H9 (cell line): ENCODE results near the gene CABP4. TPM values are rescaled to one million over a fixed set of nuclear protein-coding genes. Genes with fewer than 3 reads are reported as not detected.

Experiments
- DNase-seq: peaks from one replicate; pipeline ENCODE4 v3.0.0-alpha.2; 2017
- H2AFZ ChIP-seq: one replicate; pipeline ENCODE4 v1.6.1; 2013; ENCODE audit warnings: mild to moderate bottlenecking, low read length, control low read depth, moderate library complexity
- H2AK5ac ChIP-seq: 2 replicates; pipeline ENCODE4 v1.6.1; 2013; ENCODE audit warnings: low read length, control low read depth, mixed read lengths; ENCODE audit not compliant: insufficient read length
- H2BK120ac ChIP-seq: one replicate; pipeline ENCODE4 v1.6.1; 2013; ENCODE audit warnings: low read depth, mild to moderate bottlenecking, low read length, control low read depth, inconsistent platforms; ENCODE audit not compliant: poor library complexity, severe bottlenecking
- H2BK12ac ChIP-seq: 2 replicates; pipeline ENCODE4 v1.6.1; 2013; ENCODE audit warnings: low read length, control low read depth, mixed read lengths, low read depth; ENCODE audit not compliant: insufficient read length
- H2BK15ac ChIP-seq: 2 replicates; pipeline ENCODE4 v1.6.1; 2013; ENCODE audit warnings: low read depth, low read length, control low read depth
- H2BK20ac ChIP-seq: one replicate; pipeline ENCODE4 v1.6.1; 2013; ENCODE audit warnings: low read depth, mild to moderate bottlenecking, low read length, control low read depth, inconsistent platforms; ENCODE audit not compliant: poor library complexity, severe bottlenecking
- H2BK5ac ChIP-seq: 2 replicates; pipeline ENCODE4 v1.6.1; 2013; ENCODE audit warnings: low read length, control low read depth, mixed read lengths; ENCODE audit not compliant: insufficient read length
- H3K14ac ChIP-seq: 2 replicates; pipeline ENCODE4 v1.6.1; 2013; ENCODE audit warnings: low read length, control low read depth; ENCODE audit not compliant: insufficient read depth
- H3K18ac ChIP-seq: 2 replicates; pipeline ENCODE4 v1.6.1; 2013; ENCODE audit warnings: low read depth, mild to moderate bottlenecking, mixed read lengths, low read length, control low read depth; ENCODE audit not compliant: insufficient read length
- H3K23ac ChIP-seq: 2 replicates; pipeline ENCODE4 v1.6.1; 2013; ENCODE audit warnings: low read length, control low read depth, mixed read lengths, low read depth; ENCODE audit not compliant: insufficient read length
- H3K23me2 ChIP-seq: 2 replicates; pipeline ENCODE4 v1.6.1; 2013; ENCODE audit warnings: low read depth, mild to moderate bottlenecking, mixed read lengths, low read length, control low read depth; ENCODE audit not compliant: insufficient read length, poor library complexity, severe bottlenecking
- H3K27ac ChIP-seq: 2 replicates; pipeline ENCODE4 v1.5.1; 2013; ENCODE audit warnings: low read length, control low read depth, mixed read lengths, low read depth; ENCODE audit not compliant: insufficient read length
- H3K27me3 ChIP-seq: 2 replicates; pipeline ENCODE4 v1.6.1; 2013; ENCODE audit warnings: low read length, control low read depth, inconsistent platforms; ENCODE audit not compliant: insufficient read depth
- H3K4ac ChIP-seq: 2 replicates; pipeline ENCODE4 v1.6.1; 2013; ENCODE audit warnings: low read depth, mild to moderate bottlenecking, control low read depth, inconsistent platforms, low read length, moderate library complexity
- H3K4me1 ChIP-seq: 2 replicates; pipeline ENCODE4 v1.6.1; 2013; ENCODE audit warnings: low read length, control low read depth, inconsistent platforms; ENCODE audit not compliant: insufficient read depth
- H3K4me2 ChIP-seq: 2 replicates; pipeline ENCODE4 v1.6.1; 2013; ENCODE audit warnings: low read length, control low read depth, mixed read lengths; ENCODE audit not compliant: insufficient read length, insufficient read depth
- H3K56ac ChIP-seq: 2 replicates; pipeline ENCODE4 v1.6.1; 2013; ENCODE audit warnings: low read depth, mild to moderate bottlenecking, mixed read lengths, low read length, control low read depth; ENCODE audit not compliant: insufficient read length
- H3K79me1 ChIP-seq: 2 replicates; pipeline ENCODE4 v1.6.1; 2013; ENCODE audit warnings: low read depth, mild to moderate bottlenecking, moderate library complexity, low read length, control low read depth, inconsistent platforms; ENCODE audit not compliant: insufficient read depth, poor library complexity, severe bottlenecking
- H3K79me2 ChIP-seq: 2 replicates; pipeline ENCODE4 v1.6.1; 2013; ENCODE audit warnings: low read length, control low read depth, inconsistent platforms; ENCODE audit not compliant: insufficient read depth
- H3K9ac ChIP-seq: 2 replicates; pipeline ENCODE4 v1.6.1; 2013; ENCODE audit warnings: low read length, control low read depth, mixed read lengths; ENCODE audit not compliant: insufficient read length; ENCODE audit errors: extremely low read depth
- H3K9me3 ChIP-seq: one replicate; pipeline ENCODE4 v1.6.1; 2013; ENCODE audit warnings: low read depth, low read length, inconsistent platforms; ENCODE audit not compliant: control insufficient read depth
- H3T11ph ChIP-seq: one replicate; pipeline ENCODE4 v1.6.1; 2013; ENCODE audit warnings: mild to moderate bottlenecking, low read length, control low read depth, inconsistent platforms
- H4K20me1 ChIP-seq: one replicate; pipeline ENCODE4 v1.6.1; 2013; ENCODE audit not compliant: control insufficient read depth, insufficient read length, insufficient read depth
- H4K5ac ChIP-seq: 2 replicates; pipeline ENCODE4 v1.6.1; 2013; ENCODE audit warnings: low read depth, mild to moderate bottlenecking, mixed read lengths, low read length, control low read depth; ENCODE audit not compliant: insufficient read length
- H4K8ac ChIP-seq: replicated peaks from 2 replicates; pipeline ENCODE4 v1.6.1; 2013; ENCODE audit warnings: low read length, control low read depth, mixed read lengths, low read depth; ENCODE audit not compliant: insufficient read length
- H4K91ac ChIP-seq: 2 replicates; pipeline ENCODE4 v1.6.1; 2013; ENCODE audit warnings: low read depth, mild to moderate bottlenecking, moderate library complexity, mixed read lengths, low read length, control low read depth; ENCODE audit not compliant: insufficient read length
- H3K27ac Mint-ChIP-seq, 3 experiments: 2 replicates in 2 of 3; 3 replicates in 1 of 3; pipeline ENCODE4 v1.8.0; 2020 to 2021; ENCODE audit warnings: mixed read lengths in 3 of 3, mild to moderate bottlenecking in 1 of 3, moderate library complexity in 1 of 3
- H3K27me3 Mint-ChIP-seq: 2 replicates; pipeline ENCODE4 v1.8.0; 2021; ENCODE audit warnings: low read depth, mild to moderate bottlenecking, moderate library complexity, mixed read lengths
- H3K36me3 Mint-ChIP-seq, 3 experiments: 2 replicates in 2 of 3; 3 replicates in 1 of 3; pipeline ENCODE4 v1.8.0; 2020 to 2021; ENCODE audit warnings: low read depth in 3 of 3, mixed read lengths in 3 of 3; ENCODE audit not compliant: insufficient read depth in 1 of 3
- H3K4me1 Mint-ChIP-seq, 2 experiments: 2 replicates each; pipeline ENCODE4 v1.8.0; 2020; ENCODE audit warnings: mixed read lengths in 2 of 2
- H3K4me3 Mint-ChIP-seq, 2 experiments: 2 replicates in 1 of 2; 3 replicates in 1 of 2; pipeline ENCODE4 v1.8.0; 2020 to 2021; ENCODE audit warnings: mild to moderate bottlenecking in 2 of 2, mixed read lengths in 2 of 2, moderate library complexity in 1 of 2
- H3K9me3 Mint-ChIP-seq, 2 experiments: 2 replicates in 1 of 2; 3 replicates in 1 of 2; pipeline ENCODE4 v1.8.0; 2020; ENCODE audit warnings: mild to moderate bottlenecking in 2 of 2, mixed read lengths in 2 of 2, moderate library complexity in 1 of 2
- CTCF ChIP-seq: fragments of 200-600 bp; sonication (generic); conservative IDR thresholded peaks from 3 replicates; pipeline ENCODE4 v1.8.0; 2021; ENCODE audit warnings: antibody characterized with exemption, mild to moderate bottlenecking
- WGBS: extraction: QIAGEN DNeasy Blood & Tissue Kit; methylation state at CpG from one replicate; pipeline ENCODE4 v1.1.7; 2013; ENCODE audit warnings: missing lambda C conversion rate, low lambda C conversion rate, mixed read lengths; ENCODE audit not compliant: insufficient read length; ENCODE audit errors: extremely low coverage; 5-methylcytosine and 5-hydroxymethylcytosine counted together
- total RNA-seq: library from RNA; stranded (reverse); gene quantifications from 2 replicates; pipeline ENCODE4 v1.2.1, GENCODE V29; 2021

Gene CABP4
- total RNA-seq, 1 experiment from 2014 or later: not detected

- peaks cover 4 to 36% (median 20%) of the 10 kb centered on the region in 3 experiments; a peak in 6 of 7 replicates for H3K36me3 Mint-ChIP-seq
- Histone ChIP-seq H3K23me2 (no peaks in the 10 kb centered on the region), H3K4me2 (no peak overlapping the region), H3K56ac (no peak overlapping the region), H2AK5ac (no peak overlapping the region), H3K27me3 (no peaks in the 10 kb centered on the region), H3K23ac (no peak overlapping the region), H2BK120ac (no peak overlapping the region), H4K8ac (no peak overlapping the region), H3K4me1 (no peaks in the 10 kb centered on the region), H3K4ac (no peak overlapping the region), H2BK20ac (no peak overlapping the region), H3K27ac (no peak overlapping the region), H3K9me3 (no peaks in the 10 kb centered on the region), H3K14ac (no peak overlapping the region), H4K91ac (no peak overlapping the region), H4K20me1 (no peaks in the 10 kb centered on the region), H2BK12ac (no peak overlapping the region), H2BK5ac (no peak overlapping the region), H2BK15ac (no peak overlapping the region), H3K18ac (no peak overlapping the region), H4K5ac (no peak overlapping the region), H3K79me1 (no peaks in the 10 kb centered on the region), H3K9ac (no peak overlapping the region), H3K79me2 (no peaks in the 10 kb centered on the region), H2AFZ (no peak overlapping the region), H3T11ph (no peak overlapping the region)
- WGBS: no CpG with 5 or more reads among the region's 24 CpGs
- no peak for TF ChIP-seq CTCF
- no peak for DNase-seq
- no peaks in the 10 kb centered on the region for H3K9me3 Mint-ChIP-seq
- peaks cover under 1% of the 10 kb centered on the region in 2 experiments; a peak in 2 of 4 replicates for H3K4me1 Mint-ChIP-seq
- H3K27ac Mint-ChIP-seq: no peak overlapping the region; a peak in 1 of 7 replicates
- no peaks in the 10 kb centered on the region for H3K27me3 Mint-ChIP-seq
- H3K4me3 Mint-ChIP-seq: no peak overlapping the region
Observed at GRCh38 chr11:67491276-67492068, 36.3 kb downstream of the CABP4 start.
